Skin epidermis (tissue), 12 donors: ENCODE data around the gene AGAP9.
"Not testable (repeated sequence)": the region's sequence is repeated elsewhere in the genome, so short reads cannot be mapped to it uniquely, and the experiment has no call there.

Experiments used
- H3K27ac ChIP-seq, 21 experiments: fragments of 200-600 bp; sonication (generic) in 11 of 21; one replicate each; pipeline ENCODE4 v1.5.0; 2020; ENCODE audit warnings: mild to moderate bottlenecking in 3 of 21, inconsistent platforms in 2 of 21, moderate library complexity in 2 of 21
- H3K4me3 ChIP-seq, 7 experiments: fragments of 200-600 bp; sonication (generic) in 2 of 7; one replicate each; pipeline ENCODE4 v1.5.0; 2020; ENCODE audit warnings: inconsistent platforms in 2 of 7, mild to moderate bottlenecking in 2 of 7, moderate library complexity in 1 of 7

The AGAP9 gene

DNA sequence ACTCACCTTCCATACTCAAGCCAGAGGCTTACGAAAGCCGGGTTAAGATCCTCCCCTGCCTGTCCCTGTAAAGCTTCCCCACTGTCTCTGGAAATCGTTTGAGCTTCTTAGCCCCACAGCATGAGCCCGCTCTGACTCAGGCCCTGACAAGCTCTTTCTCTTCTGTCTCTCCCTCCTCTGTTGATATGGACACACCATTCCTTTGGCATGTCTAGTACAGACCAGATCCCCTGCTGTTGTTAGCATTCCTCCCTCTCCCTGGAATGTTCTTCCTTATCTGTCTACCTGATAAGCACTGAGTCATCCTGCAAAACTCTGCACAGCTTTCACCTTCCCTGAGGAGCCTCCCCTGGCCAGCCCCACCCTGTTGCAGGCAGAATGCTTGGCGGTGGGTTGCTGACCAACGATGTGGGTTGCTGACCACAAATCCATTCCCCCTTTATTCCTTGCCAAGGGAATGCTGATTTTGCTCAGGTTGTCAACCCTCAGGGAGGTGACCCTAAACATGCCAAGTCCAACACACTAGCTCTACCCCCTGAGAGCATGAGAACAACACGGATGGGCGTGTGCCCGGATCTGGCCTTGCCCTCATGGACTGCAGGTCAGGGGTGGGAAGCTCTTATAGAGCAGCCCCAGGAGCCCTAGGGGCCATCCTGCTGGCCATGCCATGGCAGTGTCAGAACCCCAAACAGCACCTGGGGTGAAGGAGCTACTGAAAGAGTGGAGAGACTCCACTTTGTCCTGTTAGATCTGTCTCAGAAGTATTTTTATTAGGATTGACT, 60.7 kb downstream of the AGAP9 start:
- H3K27ac ChIP-seq, H3K4me3 ChIP-seq: not testable (repeated sequence)

DNA sequence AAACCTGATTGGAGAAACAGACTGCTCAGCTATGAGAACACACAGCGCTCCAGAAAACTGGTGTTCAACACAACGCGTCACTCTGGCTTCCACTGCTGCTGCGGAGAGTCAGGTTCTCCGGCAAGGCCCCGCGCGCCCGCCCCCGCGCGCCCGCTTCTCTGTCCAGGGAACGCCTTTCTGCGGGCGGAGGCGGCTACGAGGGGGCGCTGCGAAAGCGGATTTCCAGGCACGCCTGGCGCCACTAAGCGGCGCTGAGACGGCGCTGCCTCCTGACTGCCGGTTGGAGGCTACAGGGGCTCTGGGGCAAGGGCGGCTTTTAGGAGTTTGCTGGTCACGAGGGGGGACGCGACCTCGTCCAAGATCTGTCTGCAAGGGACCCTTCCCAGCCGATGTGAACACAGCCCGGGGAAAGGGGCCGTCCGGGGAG, 62.2 kb downstream of the AGAP9 start:
- not testable (repeated sequence) for H3K4me3 ChIP-seq

DNA sequence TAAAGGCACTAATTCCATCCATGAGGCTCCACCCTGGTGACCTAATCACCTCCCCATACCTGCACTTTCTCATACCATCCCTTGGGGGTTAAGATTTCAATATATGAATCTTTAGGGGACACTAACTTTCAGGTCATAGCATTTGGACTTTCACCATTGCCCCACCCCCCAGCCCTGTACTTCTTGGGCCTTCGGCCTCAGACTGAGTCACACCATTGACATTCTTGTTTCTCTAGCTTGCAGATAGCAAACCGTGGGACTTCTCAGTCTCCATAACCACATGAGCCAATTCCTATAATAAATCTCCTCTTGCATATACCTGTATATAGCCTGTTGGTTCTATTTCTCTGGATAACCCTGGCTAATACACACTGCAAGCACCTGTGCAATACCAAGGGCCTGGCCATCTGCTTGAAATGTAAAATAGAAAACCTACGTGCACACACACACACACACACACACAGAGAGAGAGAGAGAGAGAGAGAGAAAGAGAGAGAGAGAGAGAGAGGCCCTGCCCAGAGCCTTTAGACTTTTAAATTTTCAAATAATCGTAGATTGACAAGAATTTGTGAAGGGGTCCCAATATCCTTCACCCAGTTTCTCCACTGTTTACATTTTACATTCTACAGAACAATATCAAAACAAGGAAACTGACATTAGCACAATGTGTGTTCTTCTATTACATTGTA, 64.8 kb downstream of the AGAP9 start:
- no peak overlapping the region for H3K4me3 ChIP-seq
- H3K27ac ChIP-seq = no peak overlapping the region

More for the DNA sequence above, 62.2 kb downstream of the AGAP9 start:
- peak overlapping the region in 6 of 21 experiments; percentile 39 to 63 (median 46) for H3K27ac ChIP-seq

DNA sequence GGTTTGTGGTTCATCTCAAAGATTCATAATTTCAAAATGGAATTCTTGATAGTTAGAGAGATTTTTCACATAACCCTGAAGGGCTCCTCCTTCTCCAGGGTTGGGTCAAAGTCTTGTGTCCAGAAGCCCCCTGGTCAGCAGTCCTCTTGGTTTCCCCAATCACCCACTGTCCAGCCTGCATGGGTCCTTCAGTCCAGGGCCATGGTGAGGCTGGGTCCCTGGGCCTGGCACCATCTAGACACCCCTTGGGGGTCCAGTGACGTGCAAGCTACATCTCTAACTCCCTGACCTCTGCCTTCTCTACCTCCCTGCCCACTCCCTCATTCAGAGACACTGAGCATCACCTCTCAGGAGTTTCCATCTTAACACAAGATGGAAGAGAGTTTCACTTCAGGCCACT, 65.6 kb downstream of the AGAP9 start:
- no peak overlapping the region for H3K4me3 ChIP-seq
- no peak overlapping the region for H3K27ac ChIP-seq

DNA sequence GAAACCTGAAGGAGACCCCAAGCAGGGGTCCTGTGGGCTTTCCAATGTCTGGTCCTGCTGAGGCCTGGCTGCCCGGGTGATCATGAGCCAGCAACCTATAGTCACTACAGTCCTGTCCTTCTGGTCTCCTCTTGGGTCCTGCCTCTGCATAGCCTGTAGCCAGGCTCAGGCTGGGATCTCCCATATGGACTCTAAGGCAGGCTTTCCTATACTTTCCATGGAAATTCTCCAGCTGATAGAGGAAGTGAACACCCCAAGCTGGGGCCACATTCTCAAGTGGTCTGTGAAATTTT, 66.0 kb downstream of the AGAP9 start:
- Histone ChIP-seq H3K27ac (no peak overlapping the region), H3K4me3 (no peak overlapping the region)

DNA sequence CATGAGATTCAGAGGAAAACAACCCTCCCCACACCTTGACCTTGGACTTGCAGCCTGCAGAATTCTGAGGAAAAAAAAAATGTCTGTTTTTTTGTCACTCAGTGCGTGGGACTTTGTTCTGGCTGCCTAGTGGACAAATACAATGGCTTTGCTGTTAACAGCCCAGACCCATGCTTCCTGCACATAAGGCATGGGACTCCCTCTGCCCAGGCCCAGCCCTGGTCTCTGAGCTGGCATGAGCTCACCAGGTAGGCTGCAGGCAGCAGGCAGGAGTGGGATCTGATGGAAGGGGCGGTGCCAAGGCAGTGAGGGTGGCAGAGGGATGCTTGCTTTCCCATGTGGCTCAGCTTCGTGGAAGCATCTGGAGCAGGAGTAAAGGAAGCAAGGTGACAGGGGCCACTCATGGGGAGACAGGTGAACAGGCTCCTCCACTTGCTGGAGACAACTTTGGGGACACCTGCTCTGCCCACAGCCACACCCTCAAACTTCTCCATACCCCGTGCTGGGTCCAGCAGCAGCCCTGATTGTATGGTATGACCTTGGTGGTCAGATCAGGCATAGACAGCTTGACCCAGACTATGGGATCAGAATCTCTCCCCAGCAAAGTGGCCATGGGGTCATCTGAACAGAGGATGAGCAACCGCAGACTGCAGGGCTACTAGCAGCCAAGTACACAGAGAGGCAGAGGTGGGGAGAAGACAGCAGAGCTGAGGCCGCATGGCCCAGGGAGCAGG, 66.5 kb downstream of the AGAP9 start:
- Histone ChIP-seq H3K27ac (no peak overlapping the region), H3K4me3 (no peak overlapping the region)

DNA sequence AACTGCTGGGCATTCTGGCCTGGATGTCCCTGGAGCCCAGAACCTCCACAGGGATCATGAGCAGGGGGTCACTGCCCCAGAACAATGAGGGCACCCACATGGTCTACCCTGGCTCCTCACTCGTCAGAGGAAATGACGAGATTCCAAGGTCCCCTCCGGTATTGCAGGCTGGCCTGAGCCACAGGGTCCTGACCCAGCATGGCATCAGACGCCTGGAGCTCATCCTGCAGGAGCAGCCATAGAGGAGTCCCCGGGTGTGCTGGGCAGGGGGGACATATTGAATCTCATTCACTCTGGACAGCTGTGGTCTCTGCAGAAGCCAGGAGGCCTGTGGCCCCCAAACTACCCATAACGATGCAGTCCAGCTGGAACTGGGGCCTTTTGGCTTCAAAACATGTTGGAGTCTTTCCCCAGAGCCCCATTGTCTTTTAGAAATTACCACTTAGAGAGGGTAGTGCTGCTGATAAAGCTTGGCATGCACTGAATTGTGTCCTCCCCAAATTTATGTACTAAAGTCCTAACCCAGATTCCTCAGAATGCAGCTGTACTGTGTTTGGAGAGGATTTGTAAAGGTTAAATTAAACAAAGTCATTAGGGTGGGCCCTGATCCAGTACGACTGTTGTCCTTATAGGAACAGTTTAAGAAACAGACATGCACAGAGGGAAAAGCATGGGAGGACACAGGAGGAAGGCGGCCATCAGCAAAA, 67.2 kb downstream of the AGAP9 start:
- Histone ChIP-seq H3K4me3 (no peak overlapping the region), H3K27ac (no peak overlapping the region)

DNA sequence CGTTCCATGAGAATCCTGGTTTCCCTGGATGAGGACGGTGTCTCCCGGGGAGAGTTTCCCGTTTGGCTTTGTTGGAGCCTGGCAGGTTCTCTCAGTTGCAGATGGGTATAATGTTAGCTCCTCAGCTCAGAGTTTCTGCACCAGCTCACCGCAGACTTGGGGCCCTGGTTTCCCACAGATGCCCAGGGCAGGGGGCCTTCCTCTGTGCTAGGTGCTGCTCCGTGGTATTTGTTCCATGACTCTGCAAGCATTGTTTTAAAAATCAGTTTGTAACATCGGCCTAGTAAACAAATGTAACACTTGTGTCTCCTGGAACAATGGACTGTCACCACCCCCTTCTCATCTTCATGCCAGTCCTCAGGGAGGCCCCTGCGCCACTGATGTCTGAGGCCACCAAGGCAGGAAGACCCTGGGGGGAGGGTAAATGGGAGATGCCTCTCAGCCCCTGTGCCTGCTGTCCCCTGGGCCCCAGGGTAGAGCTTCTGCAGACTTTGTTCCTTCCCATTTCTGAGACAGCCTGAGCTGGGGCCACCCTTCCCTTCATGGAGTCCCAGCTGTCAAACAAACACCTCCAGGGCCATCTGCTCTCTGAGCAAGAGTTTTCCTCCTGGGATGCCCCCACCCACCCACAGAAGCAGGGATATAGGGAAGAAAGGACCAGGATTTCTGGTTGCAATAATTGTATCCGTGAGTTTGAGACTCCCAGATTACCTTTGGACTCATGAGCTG, 67.9 kb downstream of the AGAP9 start:
- H3K4me3 ChIP-seq, H3K27ac ChIP-seq: not testable (repeated sequence)

DNA sequence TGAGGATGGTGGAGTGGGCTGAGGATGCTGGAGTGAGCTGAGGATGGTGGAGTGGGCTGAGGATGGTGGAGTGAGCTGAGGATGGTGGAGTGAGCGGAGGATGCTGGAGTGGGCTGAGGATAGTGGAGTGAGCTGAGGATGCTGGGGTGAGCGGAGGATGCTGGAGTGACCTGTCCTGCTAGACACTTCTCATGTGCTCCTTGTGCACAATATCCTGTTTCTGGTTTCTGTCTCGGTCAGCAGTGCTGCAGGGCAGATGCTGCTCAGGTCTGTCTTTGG, 68.7 kb downstream of the AGAP9 start:
- Histone ChIP-seq H3K27ac (no peak overlapping the region), H3K4me3 (no peak overlapping the region)

DNA sequence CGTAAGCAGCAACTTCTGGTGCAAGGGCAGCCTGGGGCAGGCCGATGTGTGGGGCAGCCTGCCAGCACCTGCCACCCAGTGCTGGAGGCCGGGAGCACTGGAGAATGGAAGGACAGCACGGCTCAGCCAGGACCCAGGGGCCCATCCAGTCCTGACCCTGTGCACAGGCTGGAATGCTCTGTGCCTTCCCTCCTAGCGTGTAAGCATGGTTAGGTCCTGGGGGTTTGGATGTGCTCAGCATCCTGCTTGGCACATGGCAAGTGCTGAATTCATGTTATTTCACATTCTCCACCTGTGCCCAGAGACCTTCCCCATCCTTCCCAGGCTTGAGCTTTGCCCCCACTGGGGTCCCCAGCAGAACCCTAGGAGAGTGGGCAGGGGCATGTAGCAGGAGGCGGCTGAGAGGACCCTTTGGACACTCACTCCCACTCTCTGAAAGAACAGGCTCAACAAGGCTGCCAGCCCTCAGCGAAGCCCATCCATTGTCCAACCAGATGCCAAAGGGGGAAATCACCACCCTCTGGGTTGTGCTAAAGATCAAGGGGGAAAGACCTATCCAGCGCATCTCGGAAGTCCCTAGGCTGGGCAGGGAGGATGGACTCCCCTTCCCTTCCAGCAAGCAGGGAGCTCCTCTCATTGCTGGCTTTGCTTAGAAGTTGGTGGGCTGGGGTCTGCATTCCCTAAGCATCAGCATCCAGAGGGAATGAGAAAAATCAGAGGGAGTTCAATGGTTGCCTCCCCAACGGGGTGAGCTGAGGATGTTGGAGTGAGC, 69.2 kb downstream of the AGAP9 start:
- Histone ChIP-seq H3K4me3 (no peak overlapping the region), H3K27ac (no peak overlapping the region)

DNA sequence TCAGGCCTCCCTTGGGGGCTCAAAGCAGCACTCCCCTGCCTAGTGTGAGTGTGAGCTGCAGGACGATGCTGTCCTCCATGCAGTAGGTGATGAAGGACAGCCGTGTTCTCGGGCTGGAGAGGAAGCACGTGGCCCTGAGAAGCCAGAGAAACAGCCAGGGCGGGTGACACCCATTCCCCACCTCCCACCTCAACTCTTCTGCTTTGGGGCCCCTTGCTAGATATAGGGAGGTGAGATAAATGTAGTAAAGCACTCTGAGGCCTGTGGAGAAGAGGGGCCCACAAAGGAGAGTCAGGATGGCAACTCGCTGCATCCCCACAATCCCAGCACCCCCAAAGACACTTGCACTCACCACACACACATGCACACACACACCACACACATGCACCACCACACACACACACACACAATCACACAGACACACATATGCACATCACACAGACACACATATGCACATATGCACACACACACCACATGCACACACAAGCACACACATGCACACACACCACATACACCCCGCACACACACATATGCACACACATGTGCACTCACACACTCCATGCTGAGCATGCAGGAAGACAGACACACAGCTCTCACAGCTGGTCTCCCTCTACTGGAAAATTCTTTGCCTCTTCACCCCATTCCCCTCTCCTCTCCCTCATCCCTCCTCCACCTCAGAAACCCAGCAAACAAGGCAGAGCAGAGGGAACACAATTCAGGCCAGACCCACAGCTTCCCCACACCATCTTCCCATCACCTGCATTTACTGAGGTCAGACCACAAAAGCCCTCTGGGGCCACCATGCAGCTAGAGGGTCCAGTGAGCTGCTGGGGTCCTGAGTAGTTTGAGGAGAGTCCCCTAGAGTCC, 70.1 kb downstream of the AGAP9 start:
- no peak overlapping the region for H3K4me3 ChIP-seq

DNA sequence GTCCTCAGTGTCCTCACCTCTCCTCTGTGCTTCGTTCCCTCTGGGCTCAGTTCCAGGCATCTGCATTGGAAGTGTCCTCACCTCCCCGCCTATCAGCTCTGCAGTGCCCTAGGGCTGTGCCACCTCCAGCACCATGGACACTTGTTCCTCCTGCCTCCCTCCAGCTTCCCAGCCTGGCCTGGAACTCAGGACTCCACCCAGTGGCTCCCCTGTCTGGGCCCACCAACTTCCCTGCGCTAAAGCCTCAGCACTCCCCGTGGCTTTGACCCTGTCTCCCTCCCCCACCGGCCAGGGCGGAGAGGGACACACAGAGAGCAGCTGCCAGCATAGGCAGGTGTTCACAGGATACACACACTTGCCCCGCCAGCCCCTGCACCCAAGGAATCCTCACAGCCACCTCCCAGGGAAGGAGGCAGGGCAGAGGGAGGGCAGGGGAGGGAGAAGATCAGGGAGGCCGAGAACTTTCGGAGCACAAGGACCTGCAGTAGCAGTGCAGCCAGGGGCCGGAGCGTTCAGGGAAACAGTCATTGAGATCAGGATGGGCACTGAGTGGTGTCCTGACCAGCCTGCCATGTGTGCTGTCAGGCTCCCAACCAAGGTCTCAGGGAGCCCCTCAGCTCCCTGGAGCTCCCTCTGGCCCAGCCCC, 70.8 kb downstream of the AGAP9 start:
- H3K4me3 ChIP-seq = no peak overlapping the region
- no peak overlapping the region for H3K27ac ChIP-seq

More for the DNA sequence above, 70.1 kb downstream of the AGAP9 start:
- H3K27ac ChIP-seq = no peak overlapping the region

DNA sequence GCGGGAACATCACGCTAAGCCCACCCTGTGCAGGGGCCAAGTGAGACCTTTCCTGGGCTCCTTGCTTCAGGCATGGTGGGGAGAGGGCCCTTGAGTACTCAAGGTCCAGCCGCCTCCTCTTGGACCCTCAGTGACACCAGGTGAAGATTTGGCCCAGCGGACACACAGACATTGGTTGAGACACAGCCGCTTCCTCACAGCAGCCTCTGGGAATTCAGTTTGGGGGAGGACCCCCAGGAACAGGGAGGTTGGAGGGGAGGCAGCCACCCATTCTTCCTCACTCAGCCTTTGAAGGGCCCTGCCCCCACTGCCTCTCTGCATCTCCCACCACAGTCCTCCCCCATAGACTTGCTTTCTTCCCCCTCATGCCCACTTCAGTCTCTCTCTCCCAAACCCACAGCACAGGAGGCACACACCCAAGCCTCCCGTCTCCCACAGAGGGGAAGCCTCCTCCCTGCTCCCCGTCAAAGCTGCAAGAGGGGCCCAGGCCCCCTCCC, 71.4 kb downstream of the AGAP9 start:
- Histone ChIP-seq H3K4me3 (no peak overlapping the region), H3K27ac (no peak overlapping the region)
